Mucosa of rectum (tissue), 2 donors: ENCODE measurements around the gene DCLK2.
"Not testable (repeated sequence)": the region's sequence is repeated elsewhere in the genome, so short reads cannot be mapped to it uniquely, and the experiment has no call there.

Source experiments
- H3K27ac ChIP-seq, 2 donors: one replicate each; pipeline ENCODE4 v1.7.0; 2013; ENCODE audit warnings: inconsistent platforms in 2 of 2, low read depth in 2 of 2, low read length in 2 of 2
- H3K27me3 ChIP-seq, 2 donors: one replicate each; pipeline ENCODE4 v1.7.0; 2013; ENCODE audit warnings: low read length in 2 of 2; ENCODE audit not compliant: control insufficient read depth in 2 of 2, insufficient read depth in 2 of 2
- H3K36me3 ChIP-seq, 2 donors: one replicate each; pipeline ENCODE4 v1.7.0; 2013; ENCODE audit warnings: low read length in 2 of 2; ENCODE audit not compliant: control insufficient read depth in 2 of 2, insufficient read depth in 2 of 2
- H3K4me1 ChIP-seq, 2 donors: one replicate each; pipeline ENCODE4 v1.7.0; 2013; ENCODE audit warnings: low read length in 2 of 2, mild to moderate bottlenecking in 1 of 2; ENCODE audit not compliant: control insufficient read depth in 2 of 2, insufficient read depth in 2 of 2
- H3K4me3 ChIP-seq, 2 donors: one replicate each; pipeline ENCODE4 v1.7.0; 2013; ENCODE audit warnings: low read length in 2 of 2
- H3K9ac ChIP-seq, 2 donors: one replicate each; pipeline ENCODE4 v1.7.0; 2013; ENCODE audit warnings: low read length in 2 of 2, low read depth in 1 of 2, mild to moderate bottlenecking in 1 of 2
- H3K9me3 ChIP-seq, 2 donors: one replicate each; pipeline ENCODE4 v1.7.0; 2013; ENCODE audit warnings: low read length in 2 of 2; ENCODE audit not compliant: control insufficient read depth in 2 of 2
- donor health status: healthy.
- donor health status: Normal muscosa, but diverticular disease.

Gene DCLK2

GRCh38 chr4:150161109-150161508, 82.9 kb downstream of the DCLK2 start:
- H3K36me3 ChIP-seq: no peaks in the 10 kb centered on the region
- no peak overlapping the region for H3K27ac ChIP-seq
- no peaks in the 10 kb centered on the region for H3K9me3 ChIP-seq
- H3K9ac ChIP-seq: no peak overlapping the region
- H3K4me1 ChIP-seq: no peaks in the 10 kb centered on the region
- no peaks in the 10 kb centered on the region for H3K27me3 ChIP-seq
- no peak overlapping the region for H3K4me3 ChIP-seq

- not testable (repeated sequence) for H3K36me3 ChIP-seq, H3K4me1 ChIP-seq, H3K27ac ChIP-seq, H3K9me3 ChIP-seq, H3K27me3 ChIP-seq, H3K4me3 ChIP-seq, H3K9ac ChIP-seq
These were observed 83.8 kb downstream of the DCLK2 start for GRCh38 chr4:150162020-150162419.

GRCh38 chr4:150164055-150164454, 85.8 kb downstream of the DCLK2 start:
- Histone ChIP-seq H3K4me1 (no peaks in the 10 kb centered on the region), H3K9me3 (no peaks in the 10 kb centered on the region), H3K27me3 (no peaks in the 10 kb centered on the region), H3K4me3 (no peak overlapping the region), H3K36me3 (no peaks in the 10 kb centered on the region), H3K9ac (no peak overlapping the region), H3K27ac (no peak overlapping the region)

GRCh38 chr4:150164956-150165629, 86.8 kb downstream of the DCLK2 start:
- Histone ChIP-seq H3K36me3 (no peaks in the 10 kb centered on the region), H3K4me3 (no peak overlapping the region), H3K27ac (no peak overlapping the region), H3K27me3 (no peaks in the 10 kb centered on the region), H3K4me1 (no peaks in the 10 kb centered on the region), H3K9me3 (no peaks in the 10 kb centered on the region), H3K9ac (no peak overlapping the region)

- Histone ChIP-seq H3K27me3 (no peaks in the 10 kb centered on the region), H3K27ac (no peak overlapping the region), H3K4me3 (no peak overlapping the region), H3K4me1 (no peaks in the 10 kb centered on the region), H3K9me3 (no peaks in the 10 kb centered on the region), H3K36me3 (no peaks in the 10 kb centered on the region), H3K9ac (no peak overlapping the region)
These were observed 88.8 kb downstream of the DCLK2 start for GRCh38 chr4:150167054-150167453.

- no peak overlapping the region for H3K9ac ChIP-seq
- H3K4me3 ChIP-seq: no peak overlapping the region
- no peaks in the 10 kb centered on the region for H3K27me3 ChIP-seq
- no peak overlapping the region for H3K27ac ChIP-seq
- H3K9me3 ChIP-seq: no peaks in the 10 kb centered on the region
- H3K4me1 ChIP-seq: no peaks in the 10 kb centered on the region
- no peaks in the 10 kb centered on the region for H3K36me3 ChIP-seq
These were observed 95.2 kb downstream of the DCLK2 start for GRCh38 chr4:150173432-150173861.

- Histone ChIP-seq H3K9me3 (no peaks in the 10 kb centered on the region), H3K36me3 (no peaks in the 10 kb centered on the region), H3K9ac (no peak overlapping the region), H3K27ac (no peak overlapping the region), H3K27me3 (no peaks in the 10 kb centered on the region), H3K4me3 (no peak overlapping the region), H3K4me1 (no peaks in the 10 kb centered on the region)
These were observed 95.7 kb downstream of the DCLK2 start for GRCh38 chr4:150173982-150174398.

GRCh38 chr4:150176547-150176946, 98.3 kb downstream of the DCLK2 start:
- H3K9me3 ChIP-seq: no peaks in the 10 kb centered on the region
- H3K4me1 ChIP-seq: no peaks in the 10 kb centered on the region

GRCh38 chr4:150178161-150178560, 99.9 kb downstream of the DCLK2 start:
- H3K4me1 ChIP-seq: no peaks in the 10 kb centered on the region
- H3K4me3 ChIP-seq: no peak overlapping the region
- no peaks in the 10 kb centered on the region for H3K36me3 ChIP-seq
- H3K9me3 ChIP-seq: no peaks in the 10 kb centered on the region
- H3K9ac ChIP-seq: no peak overlapping the region
- H3K27ac ChIP-seq: no peak overlapping the region
- H3K27me3 ChIP-seq: no peaks in the 10 kb centered on the region

More at GRCh38 chr4:150176547-150176946, 98.3 kb downstream of the DCLK2 start:
- no peak overlapping the region for H3K9ac ChIP-seq
- H3K27me3 ChIP-seq: no peaks in the 10 kb centered on the region
- no peak overlapping the region for H3K27ac ChIP-seq
- no peak overlapping the region for H3K4me3 ChIP-seq
- no peaks in the 10 kb centered on the region for H3K36me3 ChIP-seq

- no peaks in the 10 kb centered on the region for H3K36me3 ChIP-seq
- no peak overlapping the region for H3K9ac ChIP-seq
- no peaks in the 10 kb centered on the region for H3K4me1 ChIP-seq
- no peak overlapping the region for H3K27ac ChIP-seq
- H3K9me3 ChIP-seq: no peaks in the 10 kb centered on the region
- H3K27me3 ChIP-seq: no peaks in the 10 kb centered on the region
- H3K4me3 ChIP-seq: no peak overlapping the region
These were observed 103.3 kb downstream of the DCLK2 start for GRCh38 chr4:150181536-150181935.
